GM23338 (cell line): ENCODE measurements around the gene MEPE. TPM values are rescaled to one million over a fixed set of nuclear protein-coding genes. Genes with fewer than 3 reads are reported as not detected.

Source experiments
- ATAC-seq: fragments of 200-7000 bp; cut with Tn5 transposase; 3 replicates; pipeline ENCODE4 v1.9.1; 2020
- DNase-seq: peaks from one replicate; pipeline ENCODE4 v3.0.0-alpha.2; 2015; ENCODE audit warnings: low spot score
- H2AFZ ChIP-seq: fragments of 200-600 bp; sonication (generic); 2 replicates; pipeline ENCODE4 v1.8.0; 2016; ENCODE audit warnings: antibody characterized with exemption, mild to moderate bottlenecking, moderate library complexity
- H3F3A ChIP-seq: fragments of 200-600 bp; sonication (generic); replicated peaks from 2 replicates; pipeline ENCODE4 v1.8.0; 2017; ENCODE audit warnings: antibody characterized with exemption, mixed run types, low read depth
- H3K27ac ChIP-seq: fragments of 200-600 bp; sonication (generic); 2 replicates; pipeline ENCODE4 v1.6.1; 2016; ENCODE audit warnings: low read depth
- H3K27me3 ChIP-seq: fragments of 200-600 bp; sonication (generic); 2 replicates; pipeline ENCODE4 v1.8.0; 2016; ENCODE audit warnings: mild to moderate bottlenecking, mixed run types, moderate library complexity; ENCODE audit not compliant: insufficient read depth
- H3K36me3 ChIP-seq: fragments of 200-600 bp; sonication (generic); 2 replicates; pipeline ENCODE4 v1.8.0; 2016; ENCODE audit warnings: mild to moderate bottlenecking; ENCODE audit not compliant: insufficient read depth
- H3K4me1 ChIP-seq: fragments of 200-600 bp; sonication (generic); 2 replicates; pipeline ENCODE4 v1.8.0; 2016; ENCODE audit warnings: mild to moderate bottlenecking, moderate library complexity; ENCODE audit not compliant: insufficient read depth
- H3K4me2 ChIP-seq: fragments of 200-600 bp; sonication (generic); 2 replicates; pipeline ENCODE4 v1.7.1; 2017; ENCODE audit warnings: mixed run types
- H3K4me3 ChIP-seq: fragments of 200-600 bp; sonication (generic); 2 replicates; pipeline ENCODE4 v1.6.1; 2016; ENCODE audit warnings: mixed run types
- H3K79me2 ChIP-seq: fragments of 200-600 bp; sonication (generic); replicated peaks from 2 replicates; pipeline ENCODE4 v1.8.0; 2017; ENCODE audit warnings: mild to moderate bottlenecking; ENCODE audit not compliant: insufficient read depth
- H3K9me2 ChIP-seq: fragments of 200-600 bp; sonication (generic); 2 replicates; pipeline ENCODE4 v1.8.0; 2017; ENCODE audit not compliant: insufficient read depth
- H4K20me1 ChIP-seq: fragments of 200-600 bp; sonication (generic); replicated peaks from 2 replicates; pipeline ENCODE4 v1.8.0; 2017; ENCODE audit warnings: mild to moderate bottlenecking; ENCODE audit not compliant: insufficient read depth
- H3K27ac Mint-ChIP-seq: 2 replicates; pipeline ENCODE4 v1.8.0; 2020; ENCODE audit warnings: inconsistent platforms, mild to moderate bottlenecking, moderate library complexity, mixed read lengths
- H3K27me3 Mint-ChIP-seq: 3 replicates; pipeline ENCODE4 v1.8.0; 2022; ENCODE audit warnings: low read depth, mild to moderate bottlenecking, moderate library complexity, mixed read lengths, inconsistent platforms; ENCODE audit not compliant: insufficient read depth, poor library complexity
- H3K36me3 Mint-ChIP-seq: 3 replicates; pipeline ENCODE4 v1.8.0; 2021; ENCODE audit warnings: low read depth, mild to moderate bottlenecking, inconsistent platforms, moderate library complexity, mixed read lengths
- H3K4me1 Mint-ChIP-seq: 3 replicates; pipeline ENCODE4 v1.8.0; 2020; ENCODE audit warnings: mild to moderate bottlenecking, inconsistent platforms, mixed read lengths
- H3K4me3 Mint-ChIP-seq: 3 replicates; pipeline ENCODE4 v1.8.0; 2021; ENCODE audit warnings: moderate library complexity, mild to moderate bottlenecking, inconsistent platforms, mixed read lengths
- H3K9me3 Mint-ChIP-seq: 3 replicates; pipeline ENCODE4 v1.8.0; 2020; ENCODE audit warnings: moderate library complexity, mild to moderate bottlenecking, inconsistent platforms, mixed read lengths
- ETS1 ChIP-seq: IDR thresholded peaks from 2 replicates; pipeline ENCODE4 v1.6.1; 2016; ENCODE audit warnings: antibody characterized with exemption
- EZH2 ChIP-seq: fragments of 200-600 bp; sonication (generic); IDR thresholded peaks from one replicate; pipeline ENCODE4 v1.8.0; 2017; ENCODE audit warnings: antibody characterized with exemption, mild to moderate bottlenecking, low read depth; ENCODE audit not compliant: unreplicated experiment
- EZH2phosphoT487 ChIP-seq: fragments of 200-600 bp; sonication (generic); IDR thresholded peaks from one replicate; pipeline ENCODE4 v1.8.1; 2018; ENCODE audit warnings: antibody characterized with exemption; ENCODE audit not compliant: unreplicated experiment
- NANOG ChIP-seq: IDR thresholded peaks from 2 replicates; pipeline ENCODE4 v1.6.1; 2016; ENCODE audit warnings: antibody characterized with exemption, borderline replicate concordance
- POLR2AphosphoS5 ChIP-seq: IDR thresholded peaks from 2 replicates; pipeline ENCODE4 v1.6.1; 2016; ENCODE audit warnings: antibody characterized with exemption, low read depth
- REST ChIP-seq: IDR thresholded peaks from one replicate; pipeline ENCODE4 v1.6.1; 2018; ENCODE audit warnings: antibody characterized with exemption; ENCODE audit not compliant: unreplicated experiment
- STAT1 ChIP-seq: IDR thresholded peaks from one replicate; pipeline ENCODE4 v1.6.1; 2016; ENCODE audit warnings: antibody characterized with exemption; ENCODE audit not compliant: unreplicated experiment
- ZNF114 ChIP-seq: fragments of 250-450 bp; sonication (Bioruptor Pico); IDR thresholded peaks from 2 replicates; pipeline ENCODE4 v1.5.0; 2020; ENCODE audit warnings: mild to moderate bottlenecking, moderate library complexity
- ZNF462 ChIP-seq: fragments of 250-450 bp; sonication (Bioruptor Pico); IDR thresholded peaks from 2 replicates; pipeline ENCODE4 v1.5.0; 2020; ENCODE audit warnings: mild to moderate bottlenecking, moderate library complexity
- polyA plus RNA-seq: library from polyadenylated mRNA; unstranded; fragments of >200 nt; fragmentation: Nextera tagmentation; extraction: Ambion mirVana; gene quantifications from 2 replicates; pipeline ENCODE4 v1.2.1, GENCODE V29; 2016
- total RNA-seq: library from RNA; depleted of rRNA; stranded (reverse); fragments of >200 nt; shearing (Covaris generic); gene quantifications from 2 replicates; pipeline ENCODE4 v1.2.3, GENCODE V29; 2014

The MEPE gene
- total and polyA plus RNA-seq, 2 experiments from 2014 or later = not detected

DNA sequence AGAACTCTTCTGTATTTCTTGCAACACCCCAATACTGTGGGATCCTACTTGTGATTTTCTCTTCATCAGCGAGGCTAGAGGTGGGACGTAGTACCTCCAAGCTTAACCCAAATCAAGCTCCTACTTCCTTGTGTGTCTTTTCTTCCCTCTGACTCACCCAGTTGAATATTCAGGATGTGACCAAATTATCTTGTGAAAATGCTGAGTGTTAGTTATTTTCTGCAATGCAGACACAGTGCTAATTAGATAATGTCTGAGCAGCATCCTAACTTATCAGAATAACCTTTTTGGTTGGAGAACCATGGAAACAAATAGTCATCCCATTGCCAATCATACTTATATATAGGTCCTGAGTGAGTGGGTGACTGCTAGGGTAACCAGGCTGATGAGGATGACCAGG lies 2.4 kb downstream of the MEPE start:
- no peaks in the 10 kb centered on the region for H3K27me3 ChIP-seq
- no peak overlapping the region for H2AFZ ChIP-seq
- TF ChIP-seq ETS1 (no peak), EZH2 (no peak), REST (no peak), ZNF114 (CRISPR knock-in tag) (no peak), NANOG (no peak), ZNF462 (no peak), STAT1 (no peak), POLR2AphosphoS5 (no peak), EZH2phosphoT487 (no peak)
- no peaks in the 10 kb centered on the region for H3K9me2 ChIP-seq
- Mint-ChIP-seq H3K9me3 (no peaks in the 10 kb centered on the region), H3K36me3 (no peaks in the 10 kb centered on the region), H3K4me3 (no peak overlapping the region), H3K4me1 (peaks cover 23% of the 10 kb centered on the region), H3K27me3 (peaks cover 6% of the 10 kb centered on the region), H3K27ac (no peak overlapping the region)
- H3K36me3 ChIP-seq = no peaks in the 10 kb centered on the region
- no peaks in the 10 kb centered on the region for H3K79me2 ChIP-seq
- DNase-seq (no peak), ATAC-seq (no peak)
- H3F3A ChIP-seq = 0 out of 2 replicates have a peak, but pooled peaks cover 4% of the 10 kb centered on the region
- no peak overlapping the region for H3K27ac ChIP-seq
- H3K4me2 ChIP-seq = no peak overlapping the region
- no peak overlapping the region for H3K4me3 ChIP-seq
- H3K4me1 ChIP-seq = no peaks in the 10 kb centered on the region
- H4K20me1 ChIP-seq = no peaks in the 10 kb centered on the region
